ENCODE measurements around the gene GEMIN7.
A peak's percentile ranks its signal among the peaks of the same experiment; 100 is the strongest.

GEMIN7 gene, protein sequence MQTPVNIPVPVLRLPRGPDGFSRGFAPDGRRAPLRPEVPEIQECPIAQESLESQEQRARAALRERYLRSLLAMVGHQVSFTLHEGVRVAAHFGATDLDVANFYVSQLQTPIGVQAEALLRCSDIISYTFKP

DNA sequence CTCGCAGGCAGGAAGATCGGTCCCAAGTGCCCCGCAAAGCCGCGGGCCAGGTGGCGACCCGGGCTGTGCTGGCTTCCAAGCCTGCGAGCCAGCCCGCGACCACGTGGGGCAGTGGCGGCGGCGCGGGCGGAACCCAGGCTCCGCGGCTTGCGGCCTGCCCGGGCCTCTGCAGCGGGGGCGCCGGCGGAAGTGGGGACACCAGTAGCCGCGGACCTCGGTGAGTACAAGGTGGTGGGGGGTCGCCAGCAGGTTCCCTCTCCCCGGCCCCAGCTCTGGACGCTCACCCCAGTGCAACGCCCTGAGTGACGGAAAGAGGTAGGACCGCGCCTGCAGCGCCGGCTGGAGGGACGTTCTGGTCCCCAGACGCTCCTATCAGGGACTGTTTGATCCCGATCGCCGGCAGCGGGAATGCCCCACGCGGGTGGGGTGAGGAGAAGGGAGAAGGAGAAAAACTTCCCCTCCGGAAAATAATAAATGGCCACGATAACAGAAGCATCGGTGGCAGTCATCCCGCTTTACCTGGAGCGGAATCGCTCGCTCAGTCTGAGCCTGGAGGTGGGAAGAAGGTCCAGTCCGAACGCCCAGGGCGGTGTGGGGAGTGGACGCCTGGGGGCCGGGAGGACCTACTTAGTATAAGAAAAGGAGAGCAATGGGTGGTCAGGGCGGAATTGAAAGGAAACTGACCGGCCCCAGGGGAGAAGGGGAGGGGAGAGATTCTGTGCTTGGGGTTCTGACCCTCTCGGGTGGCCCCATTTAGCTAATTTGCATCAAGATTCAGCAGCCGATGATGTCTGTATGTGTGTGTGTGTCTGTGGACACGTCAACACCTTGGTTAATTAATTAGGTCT is at the start of gene GEMIN7:
GEMIN7 (plus strand) TSS at position 198 of the 848 bp plus-strand sequence. CDS start 10,855 bp downstream, outside the sequence.
- DNase-seq: peak; percentile 91

DNA sequence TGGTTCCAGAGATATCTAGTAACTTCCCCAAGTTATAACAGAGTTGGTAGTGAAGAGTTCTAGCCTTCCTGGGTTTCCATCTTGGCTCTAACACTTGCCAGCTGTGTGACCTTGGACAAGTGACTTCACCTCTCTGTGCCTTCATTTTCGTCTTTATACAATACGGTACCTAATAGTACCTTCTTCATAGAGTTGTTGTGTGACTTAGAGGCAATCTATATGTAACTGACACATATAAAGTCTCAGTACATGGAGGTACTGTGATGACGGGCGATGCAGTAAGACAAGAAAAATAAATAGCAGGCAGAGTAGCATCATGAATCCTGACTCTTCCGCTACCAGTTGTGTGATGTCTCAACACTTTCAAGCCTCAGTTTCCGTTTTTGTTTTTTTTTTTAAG is 48.2 kb upstream of the GEMIN7 start:
- DNase-seq: no peak

DNA sequence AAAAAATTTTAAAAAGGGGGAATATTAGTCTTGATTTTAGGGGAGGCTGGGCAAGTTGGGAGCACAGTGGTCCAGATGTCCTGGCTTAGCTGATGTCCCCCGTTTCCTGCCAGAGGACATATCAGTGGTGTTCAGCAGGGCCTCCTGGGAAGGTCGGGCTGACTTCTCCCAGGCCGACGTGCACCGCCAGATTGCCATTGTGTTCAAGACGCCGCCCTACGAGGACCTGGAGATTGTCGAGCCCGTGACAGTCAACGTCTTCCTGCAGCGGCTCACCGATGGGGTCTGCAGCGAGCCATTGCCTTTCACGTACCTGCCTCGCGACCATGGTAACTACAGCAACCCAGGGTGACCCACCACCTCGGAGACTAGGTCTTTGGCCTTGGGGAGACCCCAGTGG is 46.6 kb upstream of the GEMIN7 start:
- DNase-seq: no peak

DNA sequence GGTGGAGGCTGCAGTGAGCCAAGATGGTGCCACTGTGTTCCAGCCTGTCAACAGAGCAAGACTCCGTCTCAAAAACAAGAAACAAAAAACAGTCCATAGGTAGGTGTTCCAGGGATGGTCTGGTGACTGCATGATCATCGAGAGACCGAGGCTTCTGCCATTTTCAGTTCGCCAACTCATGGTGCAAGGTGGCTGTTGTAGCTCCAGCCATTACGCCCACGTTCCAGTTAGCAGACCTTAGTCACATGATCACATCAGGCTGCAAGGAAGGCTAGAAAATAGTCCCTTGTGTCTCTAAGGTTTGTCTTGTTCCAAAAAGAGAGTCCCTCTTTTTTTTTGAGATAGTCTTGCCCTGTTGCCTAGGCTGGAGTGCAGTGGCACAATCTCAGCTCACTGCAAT is 43.3 kb upstream of the GEMIN7 start:
- DNase-seq: no peak

DNA sequence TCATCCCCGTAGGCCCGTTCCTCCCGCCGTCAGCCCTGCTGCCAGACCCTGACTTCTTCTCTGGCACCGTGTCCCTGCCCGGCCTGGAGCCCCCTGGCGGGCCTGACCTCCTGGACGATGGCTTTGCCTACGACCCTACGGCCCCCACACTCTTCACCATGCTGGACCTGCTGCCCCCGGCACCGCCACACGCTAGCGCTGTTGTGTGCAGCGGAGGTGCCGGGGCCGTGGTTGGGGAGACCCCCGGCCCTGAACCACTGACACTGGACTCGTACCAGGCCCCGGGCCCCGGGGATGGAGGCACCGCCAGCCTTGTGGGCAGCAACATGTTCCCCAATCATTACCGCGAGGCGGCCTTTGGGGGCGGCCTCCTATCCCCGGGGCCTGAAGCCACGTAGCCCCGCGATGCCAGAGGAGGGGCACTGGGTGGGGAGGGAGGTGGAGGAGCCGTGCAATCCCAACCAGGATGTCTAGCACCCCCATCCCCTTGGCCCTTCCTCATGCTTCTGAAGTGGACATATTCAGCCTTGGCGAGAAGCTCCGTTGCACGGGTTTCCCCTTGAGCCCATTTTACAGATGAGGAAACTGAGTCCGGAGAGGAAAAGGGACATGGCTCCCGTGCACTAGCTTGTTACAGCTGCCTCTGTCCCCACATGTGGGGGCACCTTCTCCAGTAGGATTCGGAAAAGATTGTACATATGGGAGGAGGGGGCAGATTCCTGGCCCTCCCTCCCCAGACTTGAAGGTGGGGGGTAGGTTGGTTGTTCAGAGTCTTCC is 41.5 kb upstream of the GEMIN7 start:
- no peak for DNase-seq

DNA sequence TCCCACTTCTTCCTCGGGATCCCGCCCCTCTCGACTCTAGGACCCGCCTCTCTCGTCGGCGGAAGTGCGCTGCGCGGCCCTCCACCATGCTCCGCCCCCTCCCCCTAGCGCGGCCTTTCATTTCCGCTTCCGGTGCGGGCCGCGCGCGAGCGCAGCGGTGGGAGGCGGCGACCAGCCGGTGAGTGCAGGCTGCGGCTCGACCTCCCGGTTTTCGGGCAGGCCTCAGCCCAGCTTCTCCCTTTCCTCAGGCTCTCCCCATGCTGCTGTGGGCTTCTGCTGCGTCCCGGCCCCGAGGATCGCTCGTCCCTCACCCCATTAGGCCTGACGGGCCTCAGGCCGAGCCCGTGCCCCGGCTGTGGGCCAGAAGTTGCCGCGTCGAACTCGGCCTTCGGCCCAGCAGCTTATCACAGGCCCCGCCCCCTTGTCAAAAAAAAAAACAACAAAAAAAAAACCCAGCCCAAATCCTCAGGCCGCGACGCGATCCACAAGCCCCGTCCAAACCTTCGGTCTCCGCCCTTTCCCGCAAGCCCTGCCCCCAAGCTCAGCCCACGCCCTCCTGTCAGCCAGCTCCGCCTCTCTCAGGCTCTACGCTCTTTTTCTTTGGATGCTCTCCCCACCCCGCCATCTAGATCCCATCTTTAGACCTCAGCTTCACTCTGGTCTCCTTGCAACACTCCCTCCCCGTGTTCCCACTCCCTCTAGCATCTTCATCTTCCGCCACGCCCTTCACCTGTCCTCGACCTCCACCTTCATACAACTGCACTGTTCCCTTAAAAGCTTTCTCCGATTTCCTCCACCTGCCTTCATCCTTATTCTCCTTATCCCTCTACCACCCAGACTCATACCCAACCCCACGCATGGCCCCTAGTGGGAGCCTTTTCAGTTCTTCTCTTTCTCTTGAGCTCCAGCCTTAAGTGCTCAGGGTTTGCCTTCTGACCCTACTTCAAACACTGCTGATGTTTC is 39.8 kb upstream of the GEMIN7 start, which contains the start of gene CLASRP:
CLASRP (plus strand) TSS at position 115 of the 963 bp plus-strand sequence. CDS start 1,168 bp downstream, outside the sequence.
- peak; percentile 96 for DNase-seq

DNA sequence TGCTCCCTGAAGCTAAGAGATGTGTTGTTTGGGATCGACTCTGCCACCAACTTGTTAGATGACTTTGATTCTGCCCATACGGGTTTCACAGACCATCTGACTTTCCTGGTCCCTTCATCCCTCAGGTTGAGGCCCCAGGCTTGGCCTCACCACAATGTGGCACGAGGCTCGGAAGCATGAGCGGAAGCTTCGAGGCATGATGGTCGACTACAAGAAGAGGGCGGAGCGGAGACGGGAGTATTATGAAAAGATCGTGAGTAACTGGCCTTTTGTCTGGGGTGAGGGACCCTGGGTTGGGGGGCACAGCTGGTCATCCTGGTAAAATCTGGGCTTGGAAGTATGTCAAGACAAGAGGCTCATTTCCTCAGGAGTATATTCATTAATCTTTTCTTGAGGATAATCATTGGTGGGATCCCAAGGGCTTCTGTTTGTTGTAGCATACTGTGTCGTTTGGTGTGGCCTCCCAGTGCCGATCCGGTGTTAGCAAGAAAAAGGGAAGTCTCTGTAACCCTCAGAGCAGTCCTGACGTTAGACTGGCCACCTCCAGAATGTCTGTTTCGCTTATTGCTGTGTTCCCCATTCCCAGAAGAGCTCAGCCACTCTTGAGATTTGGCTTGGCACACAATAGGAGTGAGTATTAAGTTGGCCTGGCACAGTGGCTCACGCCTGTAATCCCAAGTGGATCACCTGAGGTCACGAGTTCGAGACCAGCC is 38.8 kb upstream of the GEMIN7 start:
- peak; percentile 59 for DNase-seq

DNA sequence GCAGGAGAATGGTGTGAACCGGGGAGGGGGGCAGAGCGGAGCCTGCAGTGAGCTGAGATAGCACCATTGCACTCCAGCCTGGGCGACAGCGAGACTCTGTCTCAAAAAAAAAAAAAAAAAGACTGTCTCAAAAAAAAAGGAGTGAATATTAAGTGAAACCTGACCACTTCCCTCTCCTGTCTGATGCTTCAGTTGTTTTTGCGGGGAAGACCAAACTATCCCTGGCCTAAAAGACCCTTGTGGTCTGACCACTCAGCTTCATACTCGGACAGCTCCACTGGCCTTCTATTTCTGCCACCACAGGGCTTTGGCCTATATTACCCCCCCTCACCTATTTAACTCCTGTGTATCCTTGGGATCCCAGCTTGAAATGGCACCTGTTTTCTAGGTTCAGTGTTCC is 37.9 kb upstream of the GEMIN7 start:
- DNase-seq: no peak

DNA sequence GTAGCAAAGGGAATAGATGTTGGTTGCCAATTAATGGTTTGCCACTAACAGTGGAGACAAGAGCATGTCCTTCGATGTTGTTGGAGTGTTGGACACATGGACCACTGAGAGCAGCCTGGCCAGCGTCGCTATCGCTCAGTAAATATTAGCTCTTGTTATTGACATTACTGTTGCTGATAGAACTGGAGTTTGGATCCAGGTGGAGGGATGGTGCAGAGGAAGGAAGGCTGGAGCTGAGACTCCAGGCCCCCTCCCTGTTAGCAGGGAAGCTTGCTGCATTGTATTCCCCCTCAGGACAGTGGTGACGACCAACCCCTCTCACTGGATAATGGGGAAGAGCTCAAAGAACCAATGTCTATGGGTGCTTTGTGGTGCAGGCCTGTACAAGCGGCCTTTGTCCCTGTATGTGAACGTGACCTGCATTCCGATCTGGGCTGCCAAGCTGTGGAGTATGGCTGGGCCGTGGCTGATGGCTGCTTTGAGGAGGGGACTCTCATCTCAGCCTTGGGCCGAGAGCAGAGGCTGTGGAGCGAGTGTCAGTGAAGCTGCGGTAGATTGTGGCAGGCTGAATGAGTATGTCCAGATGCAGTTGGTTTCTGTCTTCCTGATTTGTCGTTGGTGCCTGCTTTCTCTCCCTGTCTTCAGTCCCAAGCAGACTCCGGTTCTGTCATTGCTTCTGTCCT is 33.2 kb upstream of the GEMIN7 start:
- no peak for DNase-seq

DNA sequence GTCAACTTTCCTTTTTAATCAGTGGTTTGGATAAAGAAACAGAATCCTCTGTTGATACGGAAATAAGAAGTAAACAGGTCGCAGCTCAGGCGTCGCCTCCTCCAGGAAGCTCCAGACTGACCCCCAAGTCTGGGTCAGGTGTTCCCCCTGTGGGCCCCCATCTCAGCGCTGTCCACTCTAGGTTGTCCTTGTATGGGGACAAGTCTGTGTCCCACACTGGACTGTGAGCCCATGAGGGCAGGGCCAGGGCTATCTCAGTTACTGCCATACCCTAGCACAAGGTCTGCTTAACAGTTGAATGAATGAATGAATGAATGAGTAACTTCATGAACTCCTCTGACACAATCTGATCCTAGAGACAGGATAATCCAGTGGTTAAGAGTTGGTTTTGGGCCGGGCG is 32.7 kb upstream of the GEMIN7 start:
- no peak for DNase-seq

DNA sequence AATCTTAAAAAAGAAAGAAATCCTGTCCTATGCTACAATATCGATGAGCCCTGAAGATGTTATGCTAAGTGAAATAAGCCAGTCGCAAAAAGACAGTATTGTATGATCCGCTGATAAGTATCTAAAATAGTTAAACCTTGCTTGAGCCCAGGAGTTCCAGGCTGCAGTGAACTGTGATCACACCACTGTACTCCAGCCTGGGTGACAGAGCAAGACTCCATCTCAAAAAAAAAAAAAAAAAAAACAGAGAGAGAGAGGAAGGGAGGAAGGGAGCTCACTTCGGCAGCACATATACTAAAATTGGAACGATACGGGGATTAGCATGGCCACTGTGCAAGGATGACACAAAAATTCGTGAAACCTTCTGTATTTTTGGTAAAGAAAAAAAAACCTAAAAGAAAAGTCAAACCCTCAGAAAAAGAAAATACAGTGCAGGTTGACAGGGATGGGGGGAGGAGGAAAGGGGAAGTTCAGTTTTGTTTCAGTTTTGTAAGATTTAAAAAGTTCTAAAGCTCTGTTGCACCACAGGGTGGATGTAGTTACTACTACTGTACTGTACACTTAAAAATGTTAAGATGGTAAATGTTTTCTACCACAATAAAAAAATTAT is 31.8 kb upstream of the GEMIN7 start:
- peak; percentile 76 for DNase-seq

DNA sequence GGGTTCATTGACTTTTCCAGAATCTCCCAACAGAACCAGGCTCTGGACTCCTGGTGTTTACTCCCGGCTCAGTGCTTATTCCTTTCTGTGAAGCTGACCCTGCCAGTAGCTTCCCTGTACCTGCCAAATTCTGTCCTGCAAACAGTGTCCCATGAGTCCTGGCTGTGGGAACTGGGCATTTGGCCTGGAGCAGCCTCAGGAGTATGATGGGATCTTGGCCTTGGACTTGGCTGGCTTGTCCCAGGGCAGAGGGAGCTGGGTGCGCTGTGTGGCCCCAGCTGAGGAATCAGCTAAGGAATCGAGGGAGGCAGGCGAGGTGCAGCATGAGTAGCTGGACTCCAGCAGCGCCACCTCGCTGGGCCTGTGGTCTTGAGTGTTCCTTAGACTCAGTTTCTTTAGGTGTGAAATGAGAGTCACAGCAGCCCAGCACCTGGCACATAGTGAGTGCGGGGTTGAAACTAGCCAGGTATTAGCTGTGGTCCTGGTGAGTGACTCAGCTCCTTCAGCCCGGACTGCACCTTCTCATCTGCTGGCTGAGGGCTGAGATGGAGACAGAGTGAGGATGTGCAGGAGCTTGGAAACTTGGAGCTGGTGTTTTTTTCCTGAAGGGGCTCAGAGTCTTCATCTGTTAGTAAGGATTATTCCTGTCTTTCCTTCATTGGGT is 29.9 kb upstream of the GEMIN7 start:
- no peak for DNase-seq

DNA sequence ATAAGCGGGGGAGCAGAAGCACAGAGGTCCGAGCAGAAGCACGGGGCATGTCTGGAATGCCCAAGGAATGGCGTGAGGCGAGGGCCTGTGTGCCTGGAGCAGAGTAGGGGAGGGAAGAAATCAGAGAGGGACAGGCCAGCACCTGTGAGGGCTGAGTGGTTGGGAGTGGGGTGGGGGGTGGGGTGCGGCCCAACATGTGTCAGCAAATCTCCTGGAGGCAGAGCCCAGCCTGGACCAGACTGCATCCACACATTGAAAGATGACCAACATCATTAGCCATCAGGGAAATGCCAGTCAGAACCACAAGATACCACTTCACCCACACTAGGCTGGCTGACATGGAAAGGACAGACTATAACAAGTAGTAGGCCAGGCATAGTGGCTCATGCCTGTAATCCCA is 29.0 kb upstream of the GEMIN7 start:
- no peak for DNase-seq

DNA sequence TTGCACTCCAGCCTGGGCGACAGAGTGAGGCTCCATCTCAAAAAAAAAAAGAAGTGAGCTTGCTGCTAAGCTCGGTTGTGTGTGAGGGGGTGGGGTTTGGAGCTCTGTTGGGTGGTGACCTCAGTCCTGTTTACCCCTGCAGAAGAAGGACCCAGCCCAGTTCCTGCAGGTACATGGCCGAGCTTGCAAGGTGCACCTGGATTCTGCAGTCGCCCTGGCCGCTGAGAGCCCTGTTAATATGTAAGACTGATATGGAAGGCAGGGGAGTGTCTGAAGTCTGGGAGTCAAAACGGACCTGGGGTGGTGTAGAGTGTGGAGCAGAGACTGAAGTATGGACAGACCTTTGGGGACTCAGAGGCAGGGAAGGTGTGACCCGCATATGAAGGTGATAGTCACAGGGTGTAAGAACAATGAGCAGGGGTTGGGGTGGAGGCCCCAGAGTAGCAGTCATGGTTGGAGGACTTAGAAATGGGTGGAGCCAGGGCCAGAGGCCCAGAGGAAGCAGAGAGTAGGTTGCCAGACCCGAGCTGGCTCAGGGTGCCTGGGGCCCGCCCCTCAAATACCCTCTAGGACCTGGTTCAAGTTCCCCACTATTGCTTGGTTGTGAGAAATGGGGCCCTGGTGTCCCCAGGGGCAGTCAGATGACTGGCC is 27.0 kb upstream of the GEMIN7 start:
- no peak for DNase-seq

DNA sequence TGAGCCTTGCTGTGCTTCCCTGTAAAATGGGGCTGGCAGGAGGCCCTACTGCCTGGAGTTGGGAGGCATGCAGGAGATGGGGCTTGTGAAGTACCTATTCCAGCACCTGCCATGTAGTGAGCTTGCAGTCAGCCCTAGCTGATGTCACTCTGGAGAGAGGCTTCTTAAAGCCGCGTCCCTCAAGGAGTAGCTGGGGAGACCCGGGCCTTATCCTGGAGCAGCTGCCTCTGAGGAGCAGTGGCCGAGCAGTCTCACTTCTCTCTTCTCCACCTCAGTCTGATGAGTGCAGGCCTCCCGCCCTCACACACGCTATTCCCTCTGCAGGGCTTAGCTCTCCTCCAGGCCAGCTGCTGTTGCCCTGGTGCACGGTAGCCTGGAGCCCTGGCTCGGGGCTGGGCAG is 22.2 kb upstream of the GEMIN7 start:
- DNase-seq: no peak

DNA sequence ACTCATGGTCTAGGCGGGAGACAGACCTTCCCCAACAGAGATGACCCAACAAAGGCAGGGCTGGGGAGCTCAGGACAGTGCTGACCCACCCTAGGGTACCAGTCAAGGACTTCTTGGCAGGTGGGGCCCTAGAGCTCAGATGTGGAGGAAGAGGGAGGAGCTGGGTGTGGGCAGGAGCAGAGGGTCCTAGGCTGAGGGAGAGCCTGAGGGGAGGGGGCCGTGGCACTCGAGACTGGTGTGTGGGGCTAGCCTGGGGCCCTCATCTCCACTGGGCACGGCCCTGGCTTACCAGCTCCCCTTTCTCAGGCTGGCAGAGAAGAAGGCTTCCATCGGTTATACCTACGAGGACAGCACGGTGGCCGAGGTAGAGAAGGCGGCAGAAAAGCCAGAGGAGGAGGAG is 21.6 kb upstream of the GEMIN7 start:
- no peak for DNase-seq

DNA sequence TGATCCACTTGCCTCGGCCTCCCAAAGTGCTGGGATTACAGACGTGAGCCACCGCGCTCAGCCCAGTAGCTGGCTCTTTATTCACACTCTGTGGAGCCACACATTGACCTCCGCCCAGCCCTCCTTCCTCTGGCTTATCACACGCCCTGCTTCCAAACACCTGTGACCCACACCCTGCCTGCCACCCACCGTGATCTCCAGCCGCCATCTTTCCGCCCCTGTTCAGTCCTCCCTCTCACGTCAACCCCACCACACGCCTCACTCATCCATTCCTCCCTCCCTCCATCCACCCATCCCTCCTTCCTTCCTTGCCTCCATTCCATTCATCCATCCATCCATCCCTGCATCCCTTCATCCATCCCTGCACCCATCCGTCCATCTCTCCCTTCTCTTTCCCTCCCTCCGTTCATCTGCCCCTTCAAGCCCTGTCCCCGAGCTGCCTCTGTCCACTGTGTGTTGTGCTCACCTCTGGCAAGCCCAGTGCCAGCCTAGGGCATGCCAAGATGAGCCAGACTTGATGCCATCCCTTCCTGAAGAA is 20.4 kb upstream of the GEMIN7 start:
- DNase-seq: no peak

DNA sequence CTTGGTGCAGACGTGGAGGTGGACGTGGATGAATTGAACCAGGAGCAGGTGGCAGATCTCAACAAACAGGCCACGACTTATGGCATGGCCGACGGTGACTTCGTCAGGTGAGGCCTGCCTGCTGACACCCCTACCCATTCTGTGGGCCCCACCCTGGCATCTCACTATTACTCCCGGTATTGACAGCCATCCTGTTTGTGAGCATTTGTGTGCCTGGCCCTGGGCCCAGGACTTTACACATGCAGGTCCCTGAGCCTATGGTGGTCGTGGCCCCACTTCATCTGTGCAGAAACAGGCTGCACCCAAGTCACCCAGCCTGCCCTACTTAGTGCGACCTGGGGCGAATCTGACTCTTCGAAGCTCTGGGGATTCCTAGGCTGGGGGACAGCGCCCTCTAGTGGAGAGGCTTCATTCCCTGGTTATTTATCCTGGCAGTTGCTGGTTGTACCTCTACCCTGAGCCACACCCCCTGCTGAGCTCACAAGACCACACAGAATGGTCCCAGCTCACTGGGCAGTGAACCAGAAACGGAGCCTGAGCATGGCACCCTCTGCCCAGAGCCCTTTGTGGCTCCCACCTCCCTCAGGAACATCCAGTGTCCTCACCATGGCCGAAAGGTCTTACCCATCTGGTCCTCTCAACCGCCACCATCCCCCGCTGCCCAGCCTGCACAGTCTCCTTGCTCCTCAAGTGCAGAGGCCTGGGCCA is 19.6 kb upstream of the GEMIN7 start:
- peak; percentile 92 for DNase-seq

DNA sequence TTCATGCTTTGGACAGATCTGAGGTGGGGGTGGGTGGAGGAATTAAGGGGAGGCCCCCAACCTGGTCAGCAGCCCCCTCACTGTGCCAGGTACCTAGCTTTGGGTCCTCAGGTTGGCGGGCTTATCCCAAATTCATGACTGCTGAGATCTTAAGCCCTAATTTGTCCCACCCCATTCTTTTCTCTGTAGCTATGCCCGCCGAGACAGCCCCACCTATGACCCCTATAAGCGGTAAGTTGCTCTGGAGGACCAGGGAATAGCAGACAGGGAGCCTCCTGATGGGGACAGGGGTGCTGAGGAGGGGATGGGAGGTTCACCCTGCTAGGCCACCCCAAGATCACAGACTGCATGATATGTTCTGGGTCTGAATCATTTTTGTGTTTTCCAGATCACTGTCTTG is 17.1 kb upstream of the GEMIN7 start:
- DNase-seq: no peak
